ENCODE results near the gene RNF214. TPM values are rescaled to one million over a fixed set of nuclear protein-coding genes. Genes with fewer than 3 reads are reported as not detected.
A peak's percentile ranks its signal among the peaks of the same experiment; 100 is the strongest.
"Not testable (repeated sequence)": the region's sequence is repeated elsewhere in the genome, so short reads cannot be mapped to it uniquely, and the experiment has no call there.

Gene RNF214
- total RNA-seq, 2 donors from 2014 or later: 46.4 to 51.1 TPM

- H3K9ac ChIP-seq (ENCODE audit: extremely low read depth, low read length, poor library complexity, severe bottlenecking): no peak overlapping the region
- H3K4me3 ChIP-seq (ENCODE audit: low read length): no peak overlapping the region
- no peak overlapping the region for H3K27ac ChIP-seq (ENCODE audit: low read depth, low read length)
- no peak for DNase-seq
- H3K9me3 Mint-ChIP-seq: peaks cover 1% of the 10 kb centered on the region
- no peaks in the 10 kb centered on the region for H3K27me3 Mint-ChIP-seq (ENCODE audit: insufficient read depth)
- peaks cover 14% of the 10 kb centered on the region for H3K4me1 Mint-ChIP-seq
- H3K4me1 ChIP-seq (ENCODE audit: control insufficient read depth, insufficient read depth, low read length): peaks cover 18% of the 10 kb centered on the region
- no peak overlapping the region for H3K4me3 Mint-ChIP-seq
- peaks cover 11% of the 10 kb centered on the region for H3K9me3 ChIP-seq (ENCODE audit: control insufficient read depth, low read length)
- no peak overlapping the region for H3K27ac Mint-ChIP-seq
- H3K36me3 ChIP-seq (ENCODE audit: control insufficient read depth, insufficient read depth, low read length): peaks cover 40% of the 10 kb centered on the region
- H3K36me3 Mint-ChIP-seq (ENCODE audit: low read depth): peaks cover 42% of the 10 kb centered on the region
- WGBS, 2 experiments (ENCODE audit: insufficient coverage in 1 of 2, insufficient read length in 1 of 2): 63 to 90% methylated on average over 1 to 2 of the region's 2 CpGs
- no peaks in the 10 kb centered on the region for H3K27me3 ChIP-seq (ENCODE audit: control insufficient read depth, insufficient read depth, low read length, poor library complexity, severe bottlenecking)
- no peak for TF ChIP-seq CTCF (conservative IDR thresholded peaks at IDR 0.05)
Observed at GRCh38 chr11:117265745-117266144, 33.3 kb downstream of the RNF214 start.

GRCh38 chr11:117269856-117270255 lies 37.4 kb downstream of the RNF214 start:
- Histone ChIP-seq H3K27ac (ENCODE audit: low read depth, low read length) (no peak overlapping the region), H3K9ac (ENCODE audit: extremely low read depth, low read length, poor library complexity, severe bottlenecking) (peak overlapping the region; percentile 16), H3K9me3 (ENCODE audit: control insufficient read depth, low read length) (peaks cover 18% of the 10 kb centered on the region), H3K27me3 (ENCODE audit: control insufficient read depth, insufficient read depth, low read length, poor library complexity, severe bottlenecking) (no peaks in the 10 kb centered on the region), H3K4me3 (ENCODE audit: low read length) (no peak overlapping the region), H3K4me1 (ENCODE audit: control insufficient read depth, insufficient read depth, low read length) (peaks cover 19% of the 10 kb centered on the region), H3K36me3 (ENCODE audit: control insufficient read depth, insufficient read depth, low read length) (peaks cover 37% of the 10 kb centered on the region)
- Mint-ChIP-seq H3K9me3 (peaks cover 11% of the 10 kb centered on the region), H3K27me3 (ENCODE audit: insufficient read depth) (no peaks in the 10 kb centered on the region), H3K4me1 (peaks cover 21% of the 10 kb centered on the region), H3K27ac (peak overlapping the region; percentile 75), H3K4me3 (no peak overlapping the region), H3K36me3 (ENCODE audit: low read depth) (peaks cover 37% of the 10 kb centered on the region)
- no peak for DNase-seq
- TF ChIP-seq CTCF (conservative IDR thresholded peaks at IDR 0.05): no peak
- 67 to 83% methylated on average over 1 to 2 of the region's 2 CpGs for WGBS, 2 experiments (ENCODE audit: insufficient coverage in 1 of 2, insufficient read length in 1 of 2)

GRCh38 chr11:117271208-117271607 lies 38.7 kb downstream of the RNF214 start:
- no peak for TF ChIP-seq CTCF (conservative IDR thresholded peaks at IDR 0.05)
- H3K27me3 Mint-ChIP-seq (ENCODE audit: insufficient read depth): no peaks in the 10 kb centered on the region
- WGBS, 2 experiments (ENCODE audit: insufficient coverage in 1 of 2, insufficient read length in 1 of 2): 92 to 100% methylated on average over 4 of the region's 4 CpGs

GRCh38 chr11:117272175-117272574 lies 39.7 kb downstream of the RNF214 start:
- H3K4me3 Mint-ChIP-seq; H3K27me3 Mint-ChIP-seq (ENCODE audit: insufficient read depth); H3K27ac Mint-ChIP-seq; H3K9me3 Mint-ChIP-seq; H3K9ac ChIP-seq (ENCODE audit: extremely low read depth, low read length, poor library complexity, severe bottlenecking); DNase-seq; H3K4me3 ChIP-seq (ENCODE audit: low read length); H3K27me3 ChIP-seq (ENCODE audit: control insufficient read depth, insufficient read depth, low read length, poor library complexity, severe bottlenecking); H3K27ac ChIP-seq (ENCODE audit: low read depth, low read length): not testable (repeated sequence)
- H3K9me3 ChIP-seq (ENCODE audit: control insufficient read depth, low read length): peaks cover 16% of the 10 kb centered on the region
- peaks cover 44% of the 10 kb centered on the region for H3K36me3 ChIP-seq (ENCODE audit: control insufficient read depth, insufficient read depth, low read length)
- H3K4me1 ChIP-seq (ENCODE audit: control insufficient read depth, insufficient read depth, low read length): peaks cover 19% of the 10 kb centered on the region
- 97 to 100% methylated on average over 2 to 4 of the region's 5 CpGs for WGBS, 2 experiments (ENCODE audit: insufficient coverage in 1 of 2, insufficient read length in 1 of 2)
- peaks cover 21% of the 10 kb centered on the region for H3K4me1 Mint-ChIP-seq
- peaks cover 33% of the 10 kb centered on the region for H3K36me3 Mint-ChIP-seq (ENCODE audit: low read depth)

More at GRCh38 chr11:117271208-117271607, 38.7 kb downstream of the RNF214 start:
- Histone ChIP-seq H3K9ac (ENCODE audit: extremely low read depth, low read length, poor library complexity, severe bottlenecking) (no peak overlapping the region), H3K36me3 (ENCODE audit: control insufficient read depth, insufficient read depth, low read length) (peaks cover 42% of the 10 kb centered on the region), H3K4me1 (ENCODE audit: control insufficient read depth, insufficient read depth, low read length) (peaks cover 19% of the 10 kb centered on the region), H3K27ac (ENCODE audit: low read depth, low read length) (no peak overlapping the region), H3K27me3 (ENCODE audit: control insufficient read depth, insufficient read depth, low read length, poor library complexity, severe bottlenecking) (no peaks in the 10 kb centered on the region), H3K4me3 (ENCODE audit: low read length) (no peak overlapping the region), H3K9me3 (ENCODE audit: control insufficient read depth, low read length) (peaks cover 16% of the 10 kb centered on the region)
- Mint-ChIP-seq H3K36me3 (ENCODE audit: low read depth) (peaks cover 35% of the 10 kb centered on the region), H3K4me3 (no peak overlapping the region), H3K27ac (peak overlapping the region; percentile 16), H3K4me1 (peaks cover 21% of the 10 kb centered on the region), H3K9me3 (peaks cover 11% of the 10 kb centered on the region)
- no peak for DNase-seq
